ENCODE data around the gene RAPGEF1. TPM values are rescaled to one million over a fixed set of nuclear protein-coding genes. Genes with fewer than 3 reads are reported as not detected.
A peak's percentile ranks its signal among the peaks of the same experiment; 100 is the strongest.

The RAPGEF1 gene
- total RNA-seq, 1 donor from 2014 or later: 33.3 TPM

- no peak overlapping the region for H3K9ac ChIP-seq
- H3K4me2 ChIP-seq: no peak overlapping the region
- H3K36me3 ChIP-seq: no peaks in the 10 kb centered on the region
Observed at GRCh38 chr9:131649646-131650045, 90.2 kb downstream of the RAPGEF1 start.

GRCh38 chr9:131645078-131645776 is 94.6 kb downstream of the RAPGEF1 start:
- Histone ChIP-seq H3K79me2 (ENCODE audit: low read depth) (no peaks in the 10 kb centered on the region), H3K9me3 (ENCODE audit: low read depth) (no peaks in the 10 kb centered on the region), H3F3A (ENCODE audit: low read depth) (peaks cover 16% of the 10 kb centered on the region), H3K27me3 (no peaks in the 10 kb centered on the region), H3K4me3 (no peak overlapping the region), H3K27ac (no peak overlapping the region), H3K4me1 (peaks cover 31% of the 10 kb centered on the region), H4K20me1 (ENCODE audit: low read depth) (peaks cover 10% of the 10 kb centered on the region), H3K9ac (no peak overlapping the region), H2AFZ (replicated peaks) (no peak overlapping the region), H3K4me2 (no peak overlapping the region), H3K36me3 (no peaks in the 10 kb centered on the region)
- no peak for TF ChIP-seq CTCF (IDR thresholded peaks at IDR 0.05)
- no peak for TF ChIP-seq EZH2 (IDR thresholded peaks at IDR 0.05)
- no peak for TF ChIP-seq EZH2phosphoT487 (IDR thresholded peaks at IDR 0.05)
- H3K4me3 Mint-ChIP-seq: no peak overlapping the region
- H3K27me3 Mint-ChIP-seq (ENCODE audit: insufficient read depth, low read depth): no peaks in the 10 kb centered on the region
- DNase-seq (ENCODE audit: low spot score): no peak
- no peaks in the 10 kb centered on the region for H3K9me3 Mint-ChIP-seq
- peaks cover 13% of the 10 kb centered on the region for H3K4me1 Mint-ChIP-seq
- H3K36me3 Mint-ChIP-seq: peaks cover 7% of the 10 kb centered on the region
- no peak overlapping the region for H3K27ac Mint-ChIP-seq

More at GRCh38 chr9:131649646-131650045, 90.2 kb downstream of the RAPGEF1 start:
- Histone ChIP-seq H3K27ac (no peak overlapping the region), H3K4me3 (no peak overlapping the region), H3F3A (ENCODE audit: low read depth) (peaks cover 6% of the 10 kb centered on the region), H3K9me3 (ENCODE audit: low read depth) (no peaks in the 10 kb centered on the region), H2AFZ (replicated peaks) (no peak overlapping the region), H4K20me1 (ENCODE audit: low read depth) (peaks cover 18% of the 10 kb centered on the region), H3K27me3 (no peaks in the 10 kb centered on the region), H3K79me2 (ENCODE audit: low read depth) (peaks cover 8% of the 10 kb centered on the region), H3K4me1 (peaks cover 6% of the 10 kb centered on the region)
- Mint-ChIP-seq H3K4me1 (peaks cover 5% of the 10 kb centered on the region), H3K27me3 (ENCODE audit: insufficient read depth, low read depth) (no peaks in the 10 kb centered on the region), H3K4me3 (no peak overlapping the region), H3K36me3 (peaks cover 6% of the 10 kb centered on the region), H3K9me3 (no peaks in the 10 kb centered on the region), H3K27ac (no peak overlapping the region)
- no peak for DNase-seq (ENCODE audit: low spot score)
- TF ChIP-seq EZH2phosphoT487 (IDR thresholded peaks at IDR 0.05) (no peak), CTCF (IDR thresholded peaks at IDR 0.05) (no peak), EZH2 (IDR thresholded peaks at IDR 0.05) (no peak)

- Mint-ChIP-seq H3K4me1 (peaks cover 20% of the 10 kb centered on the region), H3K27ac (no peak overlapping the region), H3K27me3 (ENCODE audit: insufficient read depth, low read depth) (no peaks in the 10 kb centered on the region), H3K36me3 (peaks cover 7% of the 10 kb centered on the region), H3K9me3 (no peaks in the 10 kb centered on the region), H3K4me3 (no peak overlapping the region)
- DNase-seq (ENCODE audit: low spot score): peak; percentile 26
- H3K36me3 ChIP-seq: no peaks in the 10 kb centered on the region
- H3K4me2 ChIP-seq: peak overlapping the region; percentile 34
- H3K9me3 ChIP-seq (ENCODE audit: low read depth): no peaks in the 10 kb centered on the region
- H3K79me2 ChIP-seq (ENCODE audit: low read depth): no peaks in the 10 kb centered on the region
- peaks cover 10% of the 10 kb centered on the region for H4K20me1 ChIP-seq (ENCODE audit: low read depth)
- H3K9ac ChIP-seq: no peak overlapping the region
- TF ChIP-seq EZH2phosphoT487 (IDR thresholded peaks at IDR 0.05) (no peak), CTCF (IDR thresholded peaks at IDR 0.05) (no peak), EZH2 (IDR thresholded peaks at IDR 0.05) (no peak)
- no peak overlapping the region for H3K27ac ChIP-seq
- peaks cover 16% of the 10 kb centered on the region for H3F3A ChIP-seq (ENCODE audit: low read depth)
- H3K27me3 ChIP-seq: no peaks in the 10 kb centered on the region
- H2AFZ ChIP-seq (replicated peaks): no peak overlapping the region
- H3K4me1 ChIP-seq: peaks cover 40% of the 10 kb centered on the region
- H3K4me3 ChIP-seq: no peak overlapping the region
Observed at GRCh38 chr9:131642496-131643083, 97.3 kb downstream of the RAPGEF1 start.
